GM18507 (cell line): ENCODE results near the gene RAB22A.

Source experiments
- DNase-seq: peaks from one replicate; pipeline ENCODE4 v3.0.0; 2011; ENCODE audit warnings: low read depth; ENCODE audit not compliant: insufficient read length; ENCODE audit errors: extremely low spot score
- FAIRE-seq: peaks from 2 replicates; lab custom pipeline; 2011; peaks lifted over from hg19 to GRCh38; lab: Jason Lieb, UNC

RAB22A gene

GRCh38 chr20:58297394-58297793, 12.1 kb upstream of the RAB22A start:
- no peak for FAIRE-seq

GRCh38 chr20:58300321-58300720, 9.2 kb upstream of the RAB22A start:
- no peak for DNase-seq
- no peak for FAIRE-seq

More at GRCh38 chr20:58297394-58297793, 12.1 kb upstream of the RAB22A start:
- no peak for DNase-seq

GRCh38 chr20:58303547-58303946, 6.0 kb upstream of the RAB22A start:
- no peak for FAIRE-seq
- no peak for DNase-seq

- FAIRE-seq (no peak), DNase-seq (no peak)
Measured at GRCh38 chr20:58305061-58305460, 4.5 kb upstream of the RAB22A start.

GRCh38 chr20:58306421-58307261, 2.9 kb upstream of the RAB22A start:
- DNase-seq = no peak

GRCh38 chr20:58307270-58307669, 2.2 kb upstream of the RAB22A start:
- no peak for DNase-seq
- FAIRE-seq = no peak

More at GRCh38 chr20:58306421-58307261, 2.9 kb upstream of the RAB22A start:
- peak; percentile 86 for FAIRE-seq

- DNase-seq = no peak
- FAIRE-seq = no peak
Measured at GRCh38 chr20:58308290-58308679, 1.2 kb upstream of the RAB22A start.

GRCh38 chr20:58308680-58309527, 611 bp upstream of the RAB22A start:
- FAIRE-seq (peak; percentile 31), DNase-seq (peak; percentile 50)

GRCh38 chr20:58310291-58310782, 822 bp downstream of the RAB22A start:
- DNase-seq (no peak), FAIRE-seq (peak; percentile 5)

GRCh38 chr20:58312836-58313235, 3.3 kb downstream of the RAB22A start:
- FAIRE-seq (no peak), DNase-seq (no peak)

GRCh38 chr20:58313396-58313795, 3.9 kb downstream of the RAB22A start:
- DNase-seq (no peak), FAIRE-seq (no peak)

GRCh38 chr20:58321205-58321604, 11.7 kb downstream of the RAB22A start:
- FAIRE-seq (no peak), DNase-seq (no peak)

- FAIRE-seq (no peak), DNase-seq (no peak)
Measured at GRCh38 chr20:58322083-58322482, 12.6 kb downstream of the RAB22A start.

GRCh38 chr20:58325912-58326311, 16.4 kb downstream of the RAB22A start:
- no peak for FAIRE-seq
- DNase-seq = no peak

GRCh38 chr20:58327211-58327610, 17.7 kb downstream of the RAB22A start:
- FAIRE-seq (no peak), DNase-seq (no peak)

- FAIRE-seq (no peak), DNase-seq (no peak)
Measured at GRCh38 chr20:58328836-58329235, 19.3 kb downstream of the RAB22A start.

GRCh38 chr20:58329711-58330110, 20.2 kb downstream of the RAB22A start:
- no peak for FAIRE-seq
- DNase-seq = no peak

GRCh38 chr20:58330249-58330648, 20.7 kb downstream of the RAB22A start:
- FAIRE-seq (no peak), DNase-seq (no peak)

GRCh38 chr20:58330687-58331086, 21.2 kb downstream of the RAB22A start:
- no peak for FAIRE-seq
- DNase-seq = no peak

GRCh38 chr20:58331961-58332551, 22.5 kb downstream of the RAB22A start:
- no peak for FAIRE-seq
- DNase-seq = no peak
